ENCODE results near the gene CSNK2A2.

Gene CSNK2A2

GRCh38 chr16:58198022-58198683, at the start of gene CSNK2A2:
Gene CSNK2A2 (minus strand): TSS chr16:58198106. CDS start chr16:58197736, 370 bp downstream.
- Histone ChIP-seq H3K36me3 (ENCODE audit: control insufficient read depth in 1 of 2, insufficient read depth in 2 of 2, low read length in 2 of 2) (peaks cover 11 to 26% of the 10 kb centered on the region in 2 donors), H3K9ac (ENCODE audit: low read depth in 1 of 2, low read length in 2 of 2) (peak within 1 kb of the TSS; percentile 67), H3K9me3 (ENCODE audit: control insufficient read depth in 1 of 2, low read length in 2 of 2) (no peaks in the 10 kb centered on the region), H3K4me3 (ENCODE audit: low read depth in 1 of 2, low read length in 2 of 2) (peak within 1 kb of the TSS; percentile 82 to 84), H3K4me1 (ENCODE audit: control insufficient read depth in 1 of 2, insufficient read depth in 2 of 2, low read length in 2 of 2) (peaks cover 11 to 12% of the 10 kb centered on the region in 2 donors), H3K27me3 (ENCODE audit: control insufficient read depth in 1 of 2, insufficient read depth in 2 of 2, low read length in 2 of 2) (peaks cover 0 to 3% of the 10 kb centered on the region in 2 donors), H3K27ac (ENCODE audit: low read depth, low read length) (no peak within 1 kb of the TSS)

GRCh38 chr16:58243528-58244004, 45.7 kb upstream of the CSNK2A2 start:
- H3K27me3 ChIP-seq (ENCODE audit: control insufficient read depth in 1 of 2, insufficient read depth in 2 of 2, low read length in 2 of 2) = peaks cover 0 to 4% of the 10 kb centered on the region in 2 donors
- no peak overlapping the region for H3K4me3 ChIP-seq (ENCODE audit: low read depth in 1 of 2, low read length in 2 of 2)
- H3K27ac ChIP-seq (ENCODE audit: low read depth, low read length) = no peak overlapping the region
- H3K36me3 ChIP-seq (ENCODE audit: control insufficient read depth in 1 of 2, insufficient read depth in 2 of 2, low read length in 2 of 2) = no peaks in the 10 kb centered on the region
- peaks cover 0 to 3% of the 10 kb centered on the region in 2 donors for H3K4me1 ChIP-seq (ENCODE audit: control insufficient read depth in 1 of 2, insufficient read depth in 2 of 2, low read length in 2 of 2)
- no peak overlapping the region for H3K9ac ChIP-seq (ENCODE audit: low read depth in 1 of 2, low read length in 2 of 2)
- H3K9me3 ChIP-seq (ENCODE audit: control insufficient read depth in 1 of 2, low read length in 2 of 2) = no peaks in the 10 kb centered on the region

- H3K36me3 ChIP-seq (ENCODE audit: control insufficient read depth in 1 of 2, insufficient read depth in 2 of 2, low read length in 2 of 2) = no peaks in the 10 kb centered on the region
- H3K9ac ChIP-seq (ENCODE audit: low read depth in 1 of 2, low read length in 2 of 2) = no peak overlapping the region
- H3K27me3 ChIP-seq (ENCODE audit: control insufficient read depth in 1 of 2, insufficient read depth in 2 of 2, low read length in 2 of 2) = peaks cover 10 to 11% of the 10 kb centered on the region in 2 donors
- H3K4me3 ChIP-seq (ENCODE audit: low read depth in 1 of 2, low read length in 2 of 2) = peak overlapping the region in 1 of 2 donors; percentile 80
- H3K4me1 ChIP-seq (ENCODE audit: control insufficient read depth in 1 of 2, insufficient read depth in 2 of 2, low read length in 2 of 2) = peaks cover 0 to 5% of the 10 kb centered on the region in 2 donors
- H3K9me3 ChIP-seq (ENCODE audit: control insufficient read depth in 1 of 2, low read length in 2 of 2) = no peaks in the 10 kb centered on the region
- H3K27ac ChIP-seq (ENCODE audit: low read depth, low read length) = no peak overlapping the region
These were observed 38.9 kb upstream of the CSNK2A2 start for GRCh38 chr16:58236831-58237230.

- Histone ChIP-seq H3K9me3 (ENCODE audit: control insufficient read depth in 1 of 2, low read length in 2 of 2) (no peaks in the 10 kb centered on the region), H3K4me3 (ENCODE audit: low read depth in 1 of 2, low read length in 2 of 2) (peak overlapping the region; percentile 66 to 80), H3K27ac (ENCODE audit: low read depth, low read length) (no peak overlapping the region), H3K9ac (ENCODE audit: low read depth in 1 of 2, low read length in 2 of 2) (no peak overlapping the region), H3K4me1 (ENCODE audit: control insufficient read depth in 1 of 2, insufficient read depth in 2 of 2, low read length in 2 of 2) (peaks cover 0 to 5% of the 10 kb centered on the region in 2 donors), H3K36me3 (ENCODE audit: control insufficient read depth in 1 of 2, insufficient read depth in 2 of 2, low read length in 2 of 2) (no peaks in the 10 kb centered on the region), H3K27me3 (ENCODE audit: control insufficient read depth in 1 of 2, insufficient read depth in 2 of 2, low read length in 2 of 2) (peaks cover 10 to 11% of the 10 kb centered on the region in 2 donors)
These were observed 38.4 kb upstream of the CSNK2A2 start for GRCh38 chr16:58236231-58236690.

- H3K36me3 ChIP-seq (ENCODE audit: control insufficient read depth in 1 of 2, insufficient read depth in 2 of 2, low read length in 2 of 2) = no peaks in the 10 kb centered on the region
- H3K9ac ChIP-seq (ENCODE audit: low read depth in 1 of 2, low read length in 2 of 2) = no peak overlapping the region
- no peaks in the 10 kb centered on the region for H3K9me3 ChIP-seq (ENCODE audit: control insufficient read depth in 1 of 2, low read length in 2 of 2)
- H3K4me1 ChIP-seq (ENCODE audit: control insufficient read depth in 1 of 2, insufficient read depth in 2 of 2, low read length in 2 of 2) = peaks cover 0 to 5% of the 10 kb centered on the region in 2 donors
- peaks cover 10 to 11% of the 10 kb centered on the region in 2 donors for H3K27me3 ChIP-seq (ENCODE audit: control insufficient read depth in 1 of 2, insufficient read depth in 2 of 2, low read length in 2 of 2)
- no peak overlapping the region for H3K27ac ChIP-seq (ENCODE audit: low read depth, low read length)
- peak overlapping the region in 1 of 2 donors; percentile 80 for H3K4me3 ChIP-seq (ENCODE audit: low read depth in 1 of 2, low read length in 2 of 2)
These were observed 37.8 kb upstream of the CSNK2A2 start for GRCh38 chr16:58235663-58236062.

- no peaks in the 10 kb centered on the region for H3K36me3 ChIP-seq (ENCODE audit: control insufficient read depth in 1 of 2, insufficient read depth in 2 of 2, low read length in 2 of 2)
- H3K4me1 ChIP-seq (ENCODE audit: control insufficient read depth in 1 of 2, insufficient read depth in 2 of 2, low read length in 2 of 2) = peaks cover 0 to 5% of the 10 kb centered on the region in 2 donors
- H3K27me3 ChIP-seq (ENCODE audit: control insufficient read depth in 1 of 2, insufficient read depth in 2 of 2, low read length in 2 of 2) = peaks cover 10 to 11% of the 10 kb centered on the region in 2 donors
- H3K4me3 ChIP-seq (ENCODE audit: low read depth in 1 of 2, low read length in 2 of 2) = no peak overlapping the region
- H3K9ac ChIP-seq (ENCODE audit: low read depth in 1 of 2, low read length in 2 of 2) = no peak overlapping the region
- no peak overlapping the region for H3K27ac ChIP-seq (ENCODE audit: low read depth, low read length)
- no peaks in the 10 kb centered on the region for H3K9me3 ChIP-seq (ENCODE audit: control insufficient read depth in 1 of 2, low read length in 2 of 2)
These were observed 37.1 kb upstream of the CSNK2A2 start for GRCh38 chr16:58234831-58235595.

- Histone ChIP-seq H3K4me3 (ENCODE audit: low read depth in 1 of 2, low read length in 2 of 2) (no peak overlapping the region), H3K9ac (ENCODE audit: low read depth in 1 of 2, low read length in 2 of 2) (no peak overlapping the region), H3K9me3 (ENCODE audit: control insufficient read depth in 1 of 2, low read length in 2 of 2) (no peaks in the 10 kb centered on the region), H3K27me3 (ENCODE audit: control insufficient read depth in 1 of 2, insufficient read depth in 2 of 2, low read length in 2 of 2) (peaks cover 5 to 15% of the 10 kb centered on the region in 2 donors), H3K27ac (ENCODE audit: low read depth, low read length) (no peak overlapping the region), H3K4me1 (ENCODE audit: control insufficient read depth in 1 of 2, insufficient read depth in 2 of 2, low read length in 2 of 2) (no peaks in the 10 kb centered on the region), H3K36me3 (ENCODE audit: control insufficient read depth in 1 of 2, insufficient read depth in 2 of 2, low read length in 2 of 2) (no peaks in the 10 kb centered on the region)
These were observed 32.4 kb upstream of the CSNK2A2 start for GRCh38 chr16:58230259-58230658.

- Histone ChIP-seq H3K27ac (ENCODE audit: low read depth, low read length) (no peak overlapping the region), H3K9me3 (ENCODE audit: control insufficient read depth in 1 of 2, low read length in 2 of 2) (no peaks in the 10 kb centered on the region), H3K27me3 (ENCODE audit: control insufficient read depth in 1 of 2, insufficient read depth in 2 of 2, low read length in 2 of 2) (peaks cover 0 to 5% of the 10 kb centered on the region in 2 donors), H3K9ac (ENCODE audit: low read depth in 1 of 2, low read length in 2 of 2) (no peak overlapping the region), H3K36me3 (ENCODE audit: control insufficient read depth in 1 of 2, insufficient read depth in 2 of 2, low read length in 2 of 2) (no peaks in the 10 kb centered on the region), H3K4me3 (ENCODE audit: low read depth in 1 of 2, low read length in 2 of 2) (no peak overlapping the region), H3K4me1 (ENCODE audit: control insufficient read depth in 1 of 2, insufficient read depth in 2 of 2, low read length in 2 of 2) (no peaks in the 10 kb centered on the region)
These were observed 28.9 kb upstream of the CSNK2A2 start for GRCh38 chr16:58226790-58227189.

GRCh38 chr16:58225965-58226602, 28.2 kb upstream of the CSNK2A2 start:
- no peak overlapping the region for H3K4me3 ChIP-seq (ENCODE audit: low read depth in 1 of 2, low read length in 2 of 2)
- no peaks in the 10 kb centered on the region for H3K36me3 ChIP-seq (ENCODE audit: control insufficient read depth in 1 of 2, insufficient read depth in 2 of 2, low read length in 2 of 2)
- no peak overlapping the region for H3K27ac ChIP-seq (ENCODE audit: low read depth, low read length)
- H3K27me3 ChIP-seq (ENCODE audit: control insufficient read depth in 1 of 2, insufficient read depth in 2 of 2, low read length in 2 of 2) = peaks cover 0 to 5% of the 10 kb centered on the region in 2 donors
- H3K9me3 ChIP-seq (ENCODE audit: control insufficient read depth in 1 of 2, low read length in 2 of 2) = no peaks in the 10 kb centered on the region
- no peak overlapping the region for H3K9ac ChIP-seq (ENCODE audit: low read depth in 1 of 2, low read length in 2 of 2)
- H3K4me1 ChIP-seq (ENCODE audit: control insufficient read depth in 1 of 2, insufficient read depth in 2 of 2, low read length in 2 of 2) = no peaks in the 10 kb centered on the region
